PFSK-1 (cell line): ENCODE results near the gene INO80D.

Experiments used
- FOXP2 ChIP-seq: optimal IDR thresholded peaks from 2 replicates; pipeline ENCODE3; 2011; ENCODE audit warnings: borderline replicate concordance, control low read depth, inconsistent platforms; ENCODE audit not compliant: insufficient read depth; ENCODE audit errors: extremely low read length, extremely low read depth
- POLR2AphosphoS5 ChIP-seq: IDR thresholded peaks from 2 replicates; pipeline ENCODE4 v1.6.1; 2012; ENCODE audit warnings: low read depth, mild to moderate bottlenecking, control low read depth, low read length, moderate library complexity
- REST ChIP-seq, 2 experiments: IDR thresholded peaks; 2 replicates each; pipeline versions ENCODE4 v1.6.1 to v1.8.0; 2011 to 2012; ENCODE audit warnings: low read depth in 2 of 2, low read length in 2 of 2, control low read depth in 1 of 2, inconsistent platforms in 1 of 2, mild to moderate bottlenecking in 1 of 2, moderate library complexity in 1 of 2; ENCODE audit not compliant: insufficient read depth in 1 of 2
- SIN3A ChIP-seq: IDR thresholded peaks from 2 replicates; pipeline ENCODE4 v1.6.1; 2012; ENCODE audit warnings: mild to moderate bottlenecking, low read length, moderate library complexity, borderline replicate concordance; ENCODE audit not compliant: insufficient read depth
- TAF1 ChIP-seq: IDR thresholded peaks from 2 replicates; pipeline ENCODE4 v1.6.1; 2012; ENCODE audit warnings: low read length, control low read depth, borderline replicate concordance; ENCODE audit not compliant: insufficient read depth

The INO80D gene

GRCh38 chr2:206079699-206080465, 6.1 kb downstream of the INO80D start:
- TF ChIP-seq FOXP2 (no peak), REST (IDR thresholded peaks at IDR 0.05; ENCODE audit: insufficient read depth in 1 of 2, low read depth in 2 of 2, low read length in 2 of 2) (no peak), POLR2AphosphoS5 (no peak), SIN3A (no peak), TAF1 (no peak)

DNA sequence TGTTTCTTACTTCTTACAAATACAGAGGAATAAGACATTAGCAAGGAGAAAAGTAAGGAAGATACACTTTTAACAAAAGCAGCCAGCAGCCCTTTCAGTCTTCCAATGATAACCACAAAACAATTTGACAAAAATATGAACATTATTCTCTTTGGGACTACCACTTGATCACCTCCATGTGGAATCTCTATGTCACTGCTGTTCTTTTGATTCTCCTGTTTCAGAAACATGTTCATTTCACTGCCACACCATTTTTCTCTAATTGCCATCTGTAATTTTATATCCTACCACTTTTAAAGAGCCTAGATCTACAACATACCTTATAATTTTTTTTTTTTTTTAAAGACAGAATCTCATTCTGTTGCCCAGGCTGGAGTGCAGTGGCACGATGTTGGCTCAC, 10.9 kb downstream of the INO80D start:
- TF ChIP-seq REST (IDR thresholded peaks at IDR 0.05; ENCODE audit: insufficient read depth in 1 of 2, low read depth in 2 of 2, low read length in 2 of 2) (no peak), TAF1 (no peak), FOXP2 (no peak), SIN3A (no peak), POLR2AphosphoS5 (no peak)

DNA sequence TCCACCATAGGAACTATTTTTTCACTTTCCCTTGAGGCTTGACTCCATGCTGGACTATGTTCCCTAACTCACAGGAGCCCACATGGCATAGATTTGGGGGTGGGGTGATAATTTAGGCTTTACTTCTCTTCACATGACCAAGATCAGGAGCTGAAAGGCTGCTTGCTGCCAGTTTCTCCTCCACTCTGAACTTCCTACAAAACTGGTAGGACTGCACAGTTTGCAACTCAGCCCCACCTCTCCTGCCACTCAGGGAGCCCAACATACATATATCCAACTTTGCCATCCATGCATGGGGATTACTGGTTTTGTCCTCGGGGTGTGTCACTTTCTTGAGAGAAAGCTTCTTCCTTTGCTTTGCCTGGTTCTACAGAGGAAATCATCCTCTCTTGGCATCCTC, 14.2 kb downstream of the INO80D start:
- no peak for TF ChIP-seq FOXP2
- no peak for TF ChIP-seq POLR2AphosphoS5
- no peak for TF ChIP-seq TAF1
- no peak for TF ChIP-seq SIN3A
- no peak for TF ChIP-seq REST (IDR thresholded peaks at IDR 0.05; ENCODE audit: insufficient read depth in 1 of 2, low read depth in 2 of 2, low read length in 2 of 2)

DNA sequence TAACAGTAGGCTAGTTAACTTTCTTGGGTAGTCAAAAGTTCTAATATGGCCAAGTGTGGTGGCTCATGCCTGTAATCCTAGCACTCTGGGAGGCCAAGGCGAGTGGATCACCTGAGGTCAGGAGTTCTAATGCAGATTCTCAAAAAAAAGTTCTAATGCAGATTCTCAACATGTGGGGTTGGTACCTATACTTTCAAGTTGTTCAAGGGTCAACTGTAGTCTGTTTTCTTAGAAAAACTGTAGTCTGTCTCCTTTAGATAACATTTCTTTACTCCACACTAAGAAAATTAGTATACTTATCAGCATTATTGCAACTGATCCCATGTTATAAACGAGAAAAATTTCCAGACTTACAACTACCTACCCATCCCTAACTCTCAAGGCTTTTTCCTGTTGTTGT, 16.6 kb downstream of the INO80D start:
- TF ChIP-seq TAF1: no peak
- TF ChIP-seq SIN3A: no peak
- no peak for TF ChIP-seq REST (IDR thresholded peaks at IDR 0.05; ENCODE audit: insufficient read depth in 1 of 2, low read depth in 2 of 2, low read length in 2 of 2)
- TF ChIP-seq POLR2AphosphoS5: no peak
- no peak for TF ChIP-seq FOXP2

DNA sequence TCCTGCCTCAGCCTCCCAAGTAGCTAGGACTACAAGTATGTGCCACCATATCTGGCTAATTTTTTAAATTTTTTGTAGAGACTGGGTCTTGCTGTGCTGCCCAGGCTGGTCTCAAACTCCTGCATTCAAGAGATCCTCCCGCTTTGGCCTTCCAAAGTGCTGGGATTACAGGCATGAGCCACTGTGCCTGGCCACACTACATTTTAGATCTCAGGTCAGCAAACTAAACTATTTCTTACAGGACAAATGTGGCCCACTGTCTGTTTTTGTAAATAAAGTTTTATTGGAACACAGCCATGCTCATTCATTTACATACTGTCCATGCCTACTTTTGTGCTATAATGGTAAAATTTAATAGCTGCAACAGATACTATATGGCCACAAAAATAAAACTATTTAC, 17.8 kb downstream of the INO80D start:
- TF ChIP-seq REST (IDR thresholded peaks at IDR 0.05; ENCODE audit: insufficient read depth in 1 of 2, low read depth in 2 of 2, low read length in 2 of 2): no peak
- no peak for TF ChIP-seq POLR2AphosphoS5
- no peak for TF ChIP-seq SIN3A
- TF ChIP-seq TAF1: no peak
- no peak for TF ChIP-seq FOXP2
